Retinal pigment epithelial cell (primary cell): ENCODE results near the gene OR4C15.

Experiments
- DNase-seq: peaks from one replicate; pipeline ENCODE4 v3.0.0-alpha.2; 2010; ENCODE audit warnings: low read depth
- H3K4me3 ChIP-seq: 2 replicates; pipeline ENCODE4 v1.5.1; 2011; ENCODE audit warnings: mild to moderate bottlenecking, low read length, control low read depth, moderate library complexity
- CTCF ChIP-seq: conservative IDR thresholded peaks from 2 replicates; pipeline ENCODE4 v1.5.1; 2011; ENCODE audit warnings: low read depth, low read length, control low read depth, inconsistent platforms

OR4C15 gene

GRCh38 chr11:55554169-55554568, at the start of gene OR4C15:
Gene OR4C15 (plus strand): TSS chr11:55554469. CDS start chr11:55554469, 0 bp downstream.
- H3K4me3 ChIP-seq, result no peak within 1 kb of the TSS
- no peak for DNase-seq
- no peak for TF ChIP-seq CTCF

- no peak within 1 kb of the TSS for H3K4me3 ChIP-seq
- DNase-seq, result no peak
- TF ChIP-seq CTCF, result no peak
Measured at GRCh38 chr11:55571828-55572227, 17.6 kb downstream of the OR4C15 start, which contains the start of gene OR4C16. Gene OR4C16 (plus strand): TSS chr11:55572128. CDS start chr11:55572128, 0 bp downstream.

GRCh38 chr11:55572548-55572947, 18.3 kb downstream of the OR4C15 start:
- no peak for DNase-seq
- TF ChIP-seq CTCF, result no peak
- H3K4me3 ChIP-seq, result no peak overlapping the region
